Measurements from ENCODE around the gene DMXL2. TPM values are rescaled to one million over a fixed set of nuclear protein-coding genes. Genes with fewer than 3 reads are reported as not detected.

DMXL2 gene
- polyA plus RNA-seq, 1 of the 3 experiments (the other 2 are of a cell fraction) = 6.4 TPM

DNA sequence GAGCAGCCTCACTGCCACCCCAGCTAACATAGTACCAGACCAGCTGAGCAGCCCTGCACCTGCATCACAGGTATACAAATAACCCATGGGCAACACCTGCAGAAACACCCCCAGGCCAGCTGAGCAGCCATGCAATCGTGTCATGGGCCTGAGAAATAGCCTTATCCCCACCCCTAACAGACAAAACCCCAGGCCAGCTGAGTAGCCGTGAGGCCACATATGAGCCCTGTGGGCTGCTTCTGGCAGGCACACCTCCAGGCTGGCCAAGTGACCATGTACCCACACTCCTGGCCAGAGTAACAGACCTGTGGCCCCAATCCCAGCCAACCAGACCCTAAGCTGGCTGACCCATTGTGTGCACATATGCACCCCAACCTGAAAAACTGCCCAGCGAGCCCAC, 138.6 kb downstream of the DMXL2 start:
- Histone ChIP-seq H2AFZ (ENCODE audit: low read depth) (no peak overlapping the region), H3K9me2 (no peaks in the 10 kb centered on the region), H3F3A (replicated peaks; ENCODE audit: insufficient read depth) (no peaks in the 10 kb centered on the region), H3K4me3 (ENCODE audit: low read depth in 2 of 2, low read length in 1 of 2) (no peak overlapping the region; a peak in 1 of 4 replicates), H3K27me3 (ENCODE audit: insufficient read depth) (no peaks in the 10 kb centered on the region), H3K27ac (ENCODE audit: low read depth in 2 of 2, low read length in 1 of 2) (no peak overlapping the region), H4K20me1 (ENCODE audit: insufficient read depth) (no peaks in the 10 kb centered on the region), H3K36me3 (replicated peaks in 1 of 2; ENCODE audit: control insufficient read depth in 1 of 2, insufficient read depth in 2 of 2, low read length in 1 of 2) (peaks cover 37 to 43% of the 10 kb centered on the region in 2 experiments), H3K9ac (no peak overlapping the region), H3K9me3 (peaks cover 15% of the 10 kb centered on the region), H3K4me1 (ENCODE audit: control insufficient read depth in 1 of 2, insufficient read depth in 2 of 2, low read depth in 1 of 2, low read length in 1 of 2) (no peaks in the 10 kb centered on the region), H3K4me2 (no peak overlapping the region), H3K79me2 (ENCODE audit: insufficient read depth) (no peaks in the 10 kb centered on the region)
- 88% methylated on average over 2 of the region's 3 CpGs for WGBS (ENCODE audit: low lambda C conversion rate)
- CTCF ChIA-PET = interaction anchor here (1.2 kb wide), 1 partner anchor 15 kb away, joined by 3 read pairs; no protein-coding TSS in a partner anchor
- TF ChIP-seq SIN3A (IDR thresholded peaks at IDR 0.05; ENCODE audit: borderline replicate concordance, low read depth, low read length) (no peak), POLR2AphosphoS5 (IDR thresholded peaks at IDR 0.05; ENCODE audit: low read depth, low read length) (no peak), FOXJ3 (CRISPR knock-in tag; IDR thresholded peaks at IDR 0.05) (no peak), GATA2 (CRISPR knock-in tag; IDR thresholded peaks at IDR 0.05) (no peak), TEAD4 (IDR thresholded peaks at IDR 0.05; ENCODE audit: borderline replicate concordance, insufficient read depth) (no peak), RCOR1 (IDR thresholded peaks at IDR 0.05; ENCODE audit: low read length) (no peak)
- TF ChIP-seq, protein P1, sequence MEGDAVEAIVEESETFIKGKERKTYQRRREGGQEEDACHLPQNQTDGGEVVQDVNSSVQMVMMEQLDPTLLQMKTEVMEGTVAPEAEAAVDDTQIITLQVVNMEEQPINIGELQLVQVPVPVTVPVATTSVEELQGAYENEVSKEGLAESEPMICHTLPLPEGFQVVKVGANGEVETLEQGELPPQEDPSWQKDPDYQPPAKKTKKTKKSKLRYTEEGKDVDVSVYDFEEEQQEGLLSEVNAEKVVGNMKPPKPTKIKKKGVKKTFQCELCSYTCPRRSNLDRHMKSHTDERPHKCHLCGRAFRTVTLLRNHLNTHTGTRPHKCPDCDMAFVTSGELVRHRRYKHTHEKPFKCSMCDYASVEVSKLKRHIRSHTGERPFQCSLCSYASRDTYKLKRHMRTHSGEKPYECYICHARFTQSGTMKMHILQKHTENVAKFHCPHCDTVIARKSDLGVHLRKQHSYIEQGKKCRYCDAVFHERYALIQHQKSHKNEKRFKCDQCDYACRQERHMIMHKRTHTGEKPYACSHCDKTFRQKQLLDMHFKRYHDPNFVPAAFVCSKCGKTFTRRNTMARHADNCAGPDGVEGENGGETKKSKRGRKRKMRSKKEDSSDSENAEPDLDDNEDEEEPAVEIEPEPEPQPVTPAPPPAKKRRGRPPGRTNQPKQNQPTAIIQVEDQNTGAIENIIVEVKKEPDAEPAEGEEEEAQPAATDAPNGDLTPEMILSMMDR (IDR thresholded peaks at IDR 0.05) = no peak
- TF ChIP-seq, protein P2, sequence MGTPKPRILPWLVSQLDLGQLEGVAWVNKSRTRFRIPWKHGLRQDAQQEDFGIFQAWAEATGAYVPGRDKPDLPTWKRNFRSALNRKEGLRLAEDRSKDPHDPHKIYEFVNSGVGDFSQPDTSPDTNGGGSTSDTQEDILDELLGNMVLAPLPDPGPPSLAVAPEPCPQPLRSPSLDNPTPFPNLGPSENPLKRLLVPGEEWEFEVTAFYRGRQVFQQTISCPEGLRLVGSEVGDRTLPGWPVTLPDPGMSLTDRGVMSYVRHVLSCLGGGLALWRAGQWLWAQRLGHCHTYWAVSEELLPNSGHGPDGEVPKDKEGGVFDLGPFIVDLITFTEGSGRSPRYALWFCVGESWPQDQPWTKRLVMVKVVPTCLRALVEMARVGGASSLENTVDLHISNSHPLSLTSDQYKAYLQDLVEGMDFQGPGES (IDR thresholded peaks at IDR 0.05; ENCODE audit: low read depth, low read length) = no peak
- no peak for DNase-seq
- POLR2A ChIA-PET = no interaction called here

DNA sequence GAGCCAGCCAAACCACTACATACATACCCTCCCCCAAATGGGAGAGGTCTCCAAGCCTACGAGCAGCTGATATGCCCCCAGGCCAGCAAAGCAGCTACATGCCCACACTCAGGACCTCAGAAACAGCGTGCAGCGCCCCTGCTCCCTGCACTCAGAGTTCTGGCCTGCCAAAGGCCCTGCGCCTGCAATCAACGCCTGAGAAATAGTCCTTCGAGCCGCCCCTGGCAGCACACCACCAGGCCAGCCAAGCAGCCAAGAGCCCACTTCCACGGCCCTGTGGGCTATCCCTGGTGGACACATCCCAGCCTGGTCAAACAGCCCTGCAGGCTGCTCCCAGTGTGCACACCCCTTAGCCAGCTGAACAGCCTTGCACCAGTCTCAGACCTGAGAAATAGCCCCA, 139.1 kb downstream of the DMXL2 start:
- H3F3A ChIP-seq (replicated peaks; ENCODE audit: insufficient read depth) = no peaks in the 10 kb centered on the region
- CTCF ChIA-PET = interaction anchor here (1.2 kb wide), 1 partner anchor 16 kb away, joined by 3 read pairs; no protein-coding TSS in a partner anchor
- WGBS (ENCODE audit: low lambda C conversion rate) = 67% methylated on average over 1 of the region's 8 CpGs
- no peak for TF ChIP-seq RAD21 (IDR thresholded peaks at IDR 0.05; ENCODE audit: low read length)
- no peak for TF ChIP-seq JUND (IDR thresholded peaks at IDR 0.05)
- no peak for TF ChIP-seq YY1 (IDR thresholded peaks at IDR 0.05; ENCODE audit: low read depth)
- TF ChIP-seq TAF1 (IDR thresholded peaks at IDR 0.05; ENCODE audit: borderline replicate concordance, low read depth, low read length) = no peak
- no peak for TF ChIP-seq GABPA (IDR thresholded peaks at IDR 0.05; ENCODE audit: low read depth)
- TF ChIP-seq MAX (IDR thresholded peaks at IDR 0.05; ENCODE audit: low read depth) = no peak
- TF ChIP-seq RXRA (IDR thresholded peaks at IDR 0.05; ENCODE audit: borderline replicate concordance, low read depth) = no peak
- no peak for TF ChIP-seq FOSL2 (IDR thresholded peaks at IDR 0.05; ENCODE audit: borderline replicate concordance, low read depth)
- no peak for TF ChIP-seq SMC3 (IDR thresholded peaks at IDR 0.05; ENCODE audit: low read depth, low read length)
- TF ChIP-seq EP300 (IDR thresholded peaks at IDR 0.05; ENCODE audit: borderline replicate concordance in 1 of 2, low read depth in 1 of 2, low read length in 1 of 2) = no peak
- TF ChIP-seq, protein P1 (IDR thresholded peaks at IDR 0.05) = no peak
- no peak for TF ChIP-seq ZBTB33 (IDR thresholded peaks at IDR 0.05; ENCODE audit: borderline replicate concordance, low read depth)
- TF ChIP-seq CHD2 (IDR thresholded peaks at IDR 0.05; ENCODE audit: low read length, partially characterized antibody) = no peak

More for the DNA sequence above, 139.1 kb downstream of the DMXL2 start:
- Histone ChIP-seq H3K79me2 (ENCODE audit: insufficient read depth) (no peaks in the 10 kb centered on the region), H3K9ac (no peak overlapping the region), H3K27ac (ENCODE audit: low read depth in 2 of 2, low read length in 1 of 2) (no peak overlapping the region), H3K27me3 (ENCODE audit: insufficient read depth) (no peaks in the 10 kb centered on the region), H3K9me3 (peaks cover 15% of the 10 kb centered on the region), H3K4me2 (no peak overlapping the region), H3K4me3 (ENCODE audit: low read depth in 2 of 2, low read length in 1 of 2) (no peak overlapping the region), H3K4me1 (ENCODE audit: control insufficient read depth in 1 of 2, insufficient read depth in 2 of 2, low read depth in 1 of 2, low read length in 1 of 2) (no peaks in the 10 kb centered on the region), H3K9me2 (no peaks in the 10 kb centered on the region), H3K36me3 (replicated peaks in 1 of 2; ENCODE audit: control insufficient read depth in 1 of 2, insufficient read depth in 2 of 2, low read length in 1 of 2) (peaks cover 32 to 43% of the 10 kb centered on the region in 2 experiments), H4K20me1 (ENCODE audit: insufficient read depth) (no peaks in the 10 kb centered on the region), H2AFZ (ENCODE audit: low read depth) (no peak overlapping the region)
- POLR2A ChIA-PET = no interaction called here
- no peak for DNase-seq

Data from SK-N-SH (cell line).